ENCODE measurements around the gene TREM1. TPM values are rescaled to one million over a fixed set of nuclear protein-coding genes. Genes with fewer than 3 reads are reported as not detected.

The TREM1 gene
- total and polyA plus RNA-seq, 2 donors (not counting 3 experiments of a cell fraction or from before 2014, with no cell fraction given), result not detected

GRCh38 chr6:41318261-41318653 lies 31.8 kb upstream of the TREM1 start:
- H2AFZ ChIP-seq (ENCODE audit: low read depth, low read length), result no peak overlapping the region
- CTCF ChIA-PET, result interaction anchor here (0.6 to 10.0 kb wide), 4 partner anchors 11 to 227 kb away, joined by 3 to 122 read pairs (median 4); no protein-coding TSS in a partner anchor
- intact Hi-C loops (cut with micrococcal nuclease), result loop anchor here (1.0 to 5.0 kb wide), 5 partner anchors 12 to 321 kb away; partner anchors contain the start of genes NFYA and OARD1

More at GRCh38 chr6:41318261-41318653, 31.8 kb upstream of the TREM1 start:
- peak overlapping the region; percentile 50 for H3K4me2 ChIP-seq (ENCODE audit: insufficient read depth, low read length)
- H3K4me1 ChIP-seq (ENCODE audit: control insufficient read depth, extremely low read depth, insufficient read depth, low read length), result peaks cover 22% of the 10 kb centered on the region
- dilution Hi-C loops (cut with MboI; ENCODE audit: extremely low pct_ligation_motif_present, low sequenced_read_pairs), result no loop called here
- DNase-seq (ENCODE audit: low read depth, low spot score), result no peak
- no peak for FAIRE-seq
- H3K79me2 ChIP-seq (ENCODE audit: control insufficient read depth, insufficient read depth, low read length), result no peaks in the 10 kb centered on the region
- POLR2A ChIA-PET, result no interaction called here
- H3K4me3 ChIP-seq (replicated peaks in 1 of 3; ENCODE audit: insufficient read depth in 1 of 3, low read depth in 1 of 3, low read length in 3 of 3), result no peak overlapping the region
- TF ChIP-seq CTCF (IDR thresholded peaks at IDR 0.05; ENCODE audit: extremely low read depth in 1 of 2, insufficient read depth in 1 of 2, low read depth in 1 of 2, low read length in 2 of 2) (no peak), FOS (IDR thresholded peaks at IDR 0.05; ENCODE audit: borderline replicate concordance, insufficient read depth, low read length) (no peak), POLR2AphosphoS5 (IDR thresholded peaks at IDR 0.05; ENCODE audit: insufficient read depth, low read depth, low read length) (no peak), JUN (IDR thresholded peaks at IDR 0.05; ENCODE audit: borderline replicate concordance, insufficient read depth, insufficient read length, low read depth) (no peak), MYC (IDR thresholded peaks at IDR 0.05; ENCODE audit: low read depth, low read length) (no peak)
- H3K9ac ChIP-seq (replicated peaks; ENCODE audit: extremely low read depth, insufficient read depth, low read length), result no peak overlapping the region
- no peaks in the 10 kb centered on the region for H3K9me1 ChIP-seq (replicated peaks; ENCODE audit: control insufficient read depth, extremely low read depth, insufficient read depth, low read length)
- peaks cover 19 to 52% of the 10 kb centered on the region in 2 experiments for H3K27me3 ChIP-seq (ENCODE audit: control insufficient read depth in 2 of 2, insufficient read depth in 2 of 2, low read length in 2 of 2)
- H3K9me3 ChIP-seq (replicated peaks; ENCODE audit: control insufficient read depth, insufficient read depth, low read length), result no peaks in the 10 kb centered on the region
- H3K36me3 ChIP-seq (ENCODE audit: control insufficient read depth in 2 of 2, extremely low read depth in 1 of 2, insufficient read depth in 2 of 2, low read length in 2 of 2), result no peaks in the 10 kb centered on the region
- no peaks in the 10 kb centered on the region for H4K20me1 ChIP-seq (replicated peaks; ENCODE audit: control insufficient read depth, extremely low read depth, insufficient read depth, low read length)
- H3K27ac ChIP-seq (ENCODE audit: insufficient read depth, low read depth, low read length), result no peak overlapping the region
- no TSS peak for BruUV-seq (replicated peaks)

Data from endothelial cell of umbilical vein (primary cell).